NCI-H748 (cell line): ENCODE data around the gene HLA-DPB1.

ENCODE experiments used
- DNase-seq: peaks from one replicate; lab custom pipeline; 2025; ENCODE audit not compliant: unreplicated experiment; lab: John Stamatoyannopoulos, UW

The HLA-DPB1 gene

DNA sequence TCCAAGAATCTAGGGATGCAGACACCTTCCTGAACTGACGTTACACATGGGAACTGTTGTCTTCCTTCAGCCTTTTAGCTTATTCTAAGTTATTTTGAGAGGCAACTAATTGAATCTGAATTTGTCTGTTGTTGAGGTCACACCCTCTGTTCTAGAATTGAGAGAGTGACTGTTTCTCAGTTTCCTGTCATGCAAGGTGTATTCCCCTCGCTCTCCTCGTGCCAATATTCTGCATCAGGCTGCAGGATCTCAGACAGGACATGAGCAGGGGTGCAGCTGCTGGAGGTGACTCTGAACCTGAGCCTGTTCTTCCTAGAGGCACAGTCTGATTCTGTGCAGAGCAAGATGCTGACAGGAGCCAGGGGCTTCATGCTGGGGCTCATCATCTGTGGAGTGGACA is 52.5 kb downstream of the HLA-DPB1 start:
- DNase-seq: no peak

- no peak for DNase-seq
Measured at GRCh38 chr6:33132081-33132524, 56.3 kb downstream of the HLA-DPB1 start.

DNA sequence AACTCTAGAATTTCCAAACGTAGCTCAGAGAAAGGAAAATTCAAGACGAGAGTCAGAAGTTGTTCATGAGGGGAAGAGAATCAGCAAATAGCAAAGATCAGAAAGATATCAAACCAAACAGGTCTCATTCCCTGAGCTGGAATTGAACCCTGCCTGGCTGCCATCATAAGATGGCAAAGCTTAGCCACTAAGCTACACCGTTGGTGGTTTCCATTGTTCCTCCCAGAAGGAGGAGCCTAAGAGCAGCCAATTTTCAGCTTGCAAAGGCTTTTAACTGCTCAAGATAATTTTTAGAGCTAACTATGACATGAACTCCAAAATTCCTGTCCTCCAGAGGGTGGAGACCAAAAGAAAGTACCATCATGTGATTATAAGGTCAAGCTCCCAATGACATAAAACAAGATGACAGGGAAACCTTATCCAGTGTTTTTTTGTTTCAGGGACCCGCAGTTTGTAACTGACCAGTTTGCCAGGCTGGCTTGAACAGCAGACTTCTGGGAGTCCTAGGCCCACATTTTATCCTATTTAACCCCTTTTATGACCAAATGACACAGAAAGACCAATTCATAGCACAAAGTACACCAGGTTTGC is 60.6 kb downstream of the HLA-DPB1 start:
- DNase-seq: no peak
